Fibroblast of the conjunctiva (primary cell): ENCODE results near the gene NDUFS2.

Experiments used
- DNase-seq: peaks from one replicate; pipeline ENCODE4 v3.0.0-alpha.2; 2010; ENCODE audit warnings: low read depth

Gene NDUFS2

GRCh38 chr1:161201836-161202712 is at the start of gene NDUFS2:
NDUFS2 (plus strand) TSS chr1:161202367; CDS start chr1:161202386, 19 bp downstream.
- DNase-seq: peak; percentile 99

- no peak for DNase-seq
These were observed 49.0 kb upstream of the NDUFS2 start for GRCh38 chr1:161153176-161153575.

GRCh38 chr1:161153682-161154337 is 48.4 kb upstream of the NDUFS2 start, which contains the start of gene UFC1:
UFC1 (plus strand) TSS chr1:161153978; CDS start chr1:161153998, 20 bp downstream.
- DNase-seq: peak; percentile 89

DNA sequence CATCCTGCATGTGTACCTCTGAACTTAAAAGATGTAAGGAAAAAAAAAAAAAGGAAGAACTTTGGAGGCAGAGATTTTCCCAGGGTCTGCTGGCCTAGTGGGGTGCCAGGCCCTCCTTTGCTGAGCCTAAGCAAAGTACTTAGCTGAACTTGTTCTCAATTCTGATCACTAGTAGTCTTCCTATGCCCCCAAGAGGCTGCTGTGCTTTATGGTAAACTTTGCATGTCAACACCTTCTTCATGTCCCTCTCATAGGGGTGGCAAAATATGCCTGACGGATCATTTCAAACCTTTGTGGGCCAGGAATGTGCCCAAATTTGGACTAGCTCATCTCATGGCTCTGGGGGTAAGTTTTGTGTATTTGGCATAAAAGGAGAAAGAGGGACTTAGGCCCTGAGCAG is 44.3 kb upstream of the NDUFS2 start:
- DNase-seq: no peak

DNA sequence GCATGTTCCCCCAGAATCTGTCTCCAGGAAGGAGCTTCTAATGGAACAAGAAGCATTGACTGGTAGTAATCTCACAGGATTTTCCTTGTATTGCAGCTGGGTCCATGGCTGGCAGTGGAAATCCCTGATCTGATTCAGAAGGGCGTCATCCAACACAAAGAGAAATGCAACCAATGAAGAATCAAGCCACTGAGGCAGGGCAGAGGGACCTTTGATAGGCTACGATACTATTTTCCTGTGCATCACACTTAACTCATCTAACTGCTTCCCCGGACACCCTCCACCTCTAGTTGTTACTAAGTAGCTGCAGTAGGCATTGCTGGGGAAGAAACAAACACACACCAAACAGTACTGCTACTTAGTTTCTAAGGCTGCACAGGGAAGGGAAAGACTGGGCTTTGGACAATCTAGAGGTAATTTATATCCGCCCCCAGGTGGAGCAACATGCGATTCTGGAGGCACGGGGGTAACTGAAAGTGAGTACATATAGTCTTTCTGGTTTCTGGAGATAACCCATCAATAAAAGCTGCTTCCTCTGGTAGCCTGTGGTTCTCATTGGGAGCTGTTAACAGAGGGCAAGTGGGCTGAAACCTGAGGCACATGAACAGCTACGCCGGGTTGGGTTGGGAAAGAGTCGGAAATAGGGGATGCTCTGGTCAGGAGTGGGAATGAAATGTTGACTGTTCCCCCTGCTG is 43.7 kb upstream of the NDUFS2 start:
- no peak for DNase-seq

- DNase-seq: peak; percentile 80
These were observed 42.9 kb upstream of the NDUFS2 start, which contains the start of gene USP21 for GRCh38 chr1:161159087-161159912. USP21 (plus strand) TSS chr1:161159500; CDS start chr1:161160641, 1,141 bp downstream.

- no peak for DNase-seq
These were observed 42.3 kb upstream of the NDUFS2 start for GRCh38 chr1:161159913-161160243.

GRCh38 chr1:161160671-161161145 is 41.5 kb upstream of the NDUFS2 start:
- DNase-seq: no peak

GRCh38 chr1:161161652-161162051 is 40.5 kb upstream of the NDUFS2 start:
- DNase-seq: no peak

DNA sequence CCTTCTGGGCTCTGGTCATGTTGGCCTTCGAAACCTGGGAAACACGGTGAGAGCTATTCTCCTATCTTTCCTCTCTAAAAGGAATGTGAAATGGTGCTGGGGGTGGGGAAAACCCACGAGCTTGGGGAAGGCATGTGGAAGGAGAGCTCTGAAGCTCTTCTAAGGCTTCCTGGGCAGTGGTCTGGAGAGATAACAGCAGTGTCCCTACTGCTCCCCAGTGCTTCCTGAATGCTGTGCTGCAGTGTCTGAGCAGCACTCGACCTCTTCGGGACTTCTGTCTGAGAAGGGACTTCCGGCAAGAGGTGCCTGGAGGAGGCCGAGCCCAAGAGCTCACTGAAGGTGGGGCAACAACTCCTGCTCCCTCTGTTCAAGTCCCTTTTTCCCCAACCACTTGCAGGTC is 40.1 kb upstream of the NDUFS2 start:
- DNase-seq: no peak

DNA sequence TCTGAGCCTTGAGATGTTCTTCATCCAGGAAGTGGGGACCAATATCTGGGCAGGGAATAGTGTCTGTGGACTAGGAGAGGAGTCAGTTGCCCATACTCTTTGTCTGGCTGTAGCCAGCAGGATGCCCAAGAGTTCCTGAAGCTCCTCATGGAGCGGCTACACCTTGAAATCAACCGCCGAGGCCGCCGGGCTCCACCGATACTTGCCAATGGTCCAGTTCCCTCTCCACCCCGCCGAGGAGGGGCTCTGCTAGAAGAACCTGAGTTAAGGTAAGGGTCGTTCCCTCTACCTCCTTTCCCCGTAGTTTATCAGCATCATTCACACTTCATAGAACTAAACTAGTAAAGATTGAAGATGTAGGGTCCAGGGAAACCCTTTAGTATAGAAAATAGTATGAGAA is 39.4 kb upstream of the NDUFS2 start:
- no peak for DNase-seq

DNA sequence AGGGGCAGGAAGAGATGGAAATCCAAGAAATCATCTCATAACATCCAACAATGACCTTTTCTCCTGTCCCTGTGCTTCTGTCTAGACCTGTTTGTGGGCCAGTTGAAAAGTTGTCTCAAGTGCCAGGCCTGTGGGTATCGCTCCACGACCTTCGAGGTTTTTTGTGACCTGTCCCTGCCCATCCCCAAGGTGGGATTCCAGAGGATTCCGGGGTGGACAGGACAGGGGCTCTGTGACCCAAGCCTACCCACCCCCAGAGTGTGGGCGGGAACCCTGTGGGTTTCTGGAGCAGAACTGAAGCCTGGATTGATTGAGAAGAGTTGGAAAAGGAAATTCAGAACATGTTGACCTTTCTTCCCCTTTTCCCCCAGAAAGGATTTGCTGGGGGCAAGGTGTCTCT is 38.4 kb upstream of the NDUFS2 start:
- no peak for DNase-seq

GRCh38 chr1:161164901-161165610 is 37.1 kb upstream of the NDUFS2 start:
- no peak for DNase-seq

GRCh38 chr1:161165742-161166668 is 36.2 kb upstream of the NDUFS2 start, which contains the start of gene PPOX:
PPOX (plus strand) TSS chr1:161166426; CDS start chr1:161166848, 422 bp downstream.
- peak; percentile 97 for DNase-seq

DNA sequence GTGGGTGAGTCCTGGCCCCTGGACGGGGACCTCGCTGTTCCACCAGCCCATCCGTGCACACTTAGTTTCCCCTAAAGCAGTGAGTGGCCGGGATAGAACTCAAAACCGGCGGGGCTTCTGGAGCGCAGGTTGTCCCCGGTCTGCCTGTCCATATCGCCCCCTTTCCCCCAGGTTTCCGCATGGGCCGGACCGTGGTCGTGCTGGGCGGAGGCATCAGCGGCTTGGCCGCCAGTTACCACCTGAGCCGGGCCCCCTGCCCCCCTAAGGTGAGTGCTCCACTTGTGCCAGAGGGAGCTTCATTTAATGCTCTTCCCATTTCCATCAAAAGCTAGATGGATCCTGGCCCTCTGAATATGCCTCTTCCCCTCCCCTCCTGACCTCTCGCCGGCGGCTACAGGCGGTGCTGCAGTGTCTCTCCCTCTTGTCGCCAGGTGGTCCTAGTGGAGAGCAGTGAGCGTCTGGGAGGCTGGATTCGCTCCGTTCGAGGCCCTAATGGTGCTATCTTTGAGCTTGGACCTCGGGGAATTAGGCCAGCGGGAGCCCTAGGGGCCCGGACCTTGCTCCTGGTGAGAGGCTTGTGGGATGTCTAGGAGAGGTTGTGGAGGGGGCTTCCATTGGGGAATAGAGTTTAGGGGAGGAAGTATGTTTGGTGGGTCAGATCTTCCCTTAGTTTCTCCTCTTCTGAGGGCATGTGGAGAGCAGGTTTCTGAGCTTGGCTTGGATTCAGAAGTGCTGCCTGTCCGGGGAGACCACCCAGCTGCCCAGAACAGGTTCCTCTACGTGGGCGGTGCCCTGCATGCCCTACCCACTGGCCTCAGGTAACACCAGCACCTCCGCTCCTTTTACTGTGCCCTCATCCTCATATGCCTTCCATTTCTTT is 35.3 kb upstream of the NDUFS2 start:
- DNase-seq: no peak

GRCh38 chr1:161168906-161169305 is 33.3 kb upstream of the NDUFS2 start:
- DNase-seq: no peak

DNA sequence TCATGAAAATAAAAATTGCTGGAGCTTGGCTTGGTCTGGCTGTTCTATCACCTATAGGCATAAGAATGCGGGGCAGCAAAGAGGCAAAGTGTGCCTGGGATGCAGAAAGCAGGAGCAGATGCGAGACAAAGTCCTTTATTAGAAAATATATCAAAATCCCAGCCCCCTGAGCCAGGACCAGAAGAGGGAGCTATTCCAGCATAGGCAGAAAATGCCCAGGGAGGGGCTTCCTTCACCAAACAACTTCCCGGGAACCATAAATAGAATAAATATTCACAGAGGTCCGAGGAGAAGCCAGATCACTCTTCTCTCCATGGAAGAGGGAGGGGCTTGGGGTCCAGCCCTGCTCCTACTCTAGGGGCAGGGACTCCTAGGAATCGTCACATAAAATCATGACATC is 31.0 kb upstream of the NDUFS2 start:
- no peak for DNase-seq

DNA sequence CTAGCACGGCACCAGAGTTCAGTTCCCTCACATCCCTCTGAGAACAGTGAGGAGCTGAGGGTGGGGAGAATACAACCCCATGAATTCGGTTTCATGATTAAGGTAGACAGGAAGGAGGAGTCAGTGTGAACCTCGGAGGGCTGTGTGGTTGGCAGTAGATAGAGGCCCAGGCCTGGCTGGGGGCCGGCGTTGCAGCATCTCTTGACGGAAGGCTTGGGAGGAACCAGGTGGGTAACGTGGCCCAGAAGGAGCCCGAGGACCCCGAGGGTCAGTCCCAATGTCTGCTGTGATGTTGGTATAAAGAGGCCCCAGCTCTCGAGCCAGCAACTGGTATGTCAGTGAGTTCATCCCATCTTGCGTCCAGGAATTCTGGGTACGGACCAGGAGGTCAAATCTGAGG is 30.5 kb upstream of the NDUFS2 start:
- no peak for DNase-seq

DNA sequence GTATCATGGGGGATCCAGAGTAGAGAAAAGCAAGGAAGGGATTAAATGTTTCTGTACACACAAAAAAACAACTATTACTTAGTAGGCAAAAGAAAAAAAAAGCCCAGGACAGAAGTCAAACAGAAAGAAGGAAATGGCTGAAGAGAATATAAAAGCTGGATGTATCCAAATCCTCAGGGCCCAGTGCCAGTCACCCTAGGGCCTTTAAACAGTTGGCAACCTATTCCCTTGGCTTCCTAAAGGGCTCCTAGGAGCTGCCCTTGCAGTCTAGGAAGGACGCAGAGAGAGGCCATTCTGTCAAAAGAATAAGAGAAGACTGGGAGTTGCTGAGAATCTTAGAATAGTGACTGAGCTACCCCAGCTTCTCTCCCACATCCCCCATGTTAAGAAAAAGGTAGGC is 29.8 kb upstream of the NDUFS2 start:
- DNase-seq: no peak
